GM18861 (cell line): ENCODE data around the gene BFSP1.

Source experiments
- ATAC-seq: cut with Tn5 transposase; IDR thresholded peaks from one replicate; pipeline ENCODE4 v1.9.1; 2021; ENCODE audit not compliant: unreplicated experiment

Gene BFSP1

GRCh38 chr20:17500271-17500670 is 30.9 kb downstream of the BFSP1 start:
- no peak for ATAC-seq

- ATAC-seq, result no peak
Measured at GRCh38 chr20:17499041-17499440, 32.1 kb downstream of the BFSP1 start.

- ATAC-seq, result no peak
Measured at GRCh38 chr20:17498641-17499040, 32.5 kb downstream of the BFSP1 start.

GRCh38 chr20:17497821-17498580 is 33.2 kb downstream of the BFSP1 start:
- ATAC-seq, result no peak

GRCh38 chr20:17495826-17496225 is 35.4 kb downstream of the BFSP1 start:
- no peak for ATAC-seq

- no peak for ATAC-seq
Measured at GRCh38 chr20:17494201-17494600, 37.0 kb downstream of the BFSP1 start.

- ATAC-seq, result no peak
Measured at GRCh38 chr20:17493173-17493572, 38.0 kb downstream of the BFSP1 start.

- no peak for ATAC-seq
Measured at GRCh38 chr20:17491488-17491887, 39.7 kb downstream of the BFSP1 start.

GRCh38 chr20:17491041-17491440 is 40.1 kb downstream of the BFSP1 start:
- ATAC-seq, result no peak

GRCh38 chr20:17490501-17490900 is 40.7 kb downstream of the BFSP1 start:
- ATAC-seq, result no peak

- ATAC-seq, result no peak
Measured at GRCh38 chr20:17488916-17489600, 42.1 kb downstream of the BFSP1 start.

- ATAC-seq, result no peak
Measured at GRCh38 chr20:17485017-17485416, 46.2 kb downstream of the BFSP1 start.

- no peak for ATAC-seq
Measured at GRCh38 chr20:17482536-17482935, 48.6 kb downstream of the BFSP1 start.

- no peak for ATAC-seq
Measured at GRCh38 chr20:17481661-17482060, 49.5 kb downstream of the BFSP1 start.

GRCh38 chr20:17480696-17481095 is 50.5 kb downstream of the BFSP1 start:
- ATAC-seq, result no peak

GRCh38 chr20:17479063-17479657 is 52.0 kb downstream of the BFSP1 start:
- ATAC-seq, result no peak

- no peak for ATAC-seq
Measured at GRCh38 chr20:17473659-17474058, 57.5 kb downstream of the BFSP1 start.

GRCh38 chr20:17471606-17472187 is 59.5 kb downstream of the BFSP1 start:
- ATAC-seq, result no peak

GRCh38 chr20:17470973-17471372 is 60.2 kb downstream of the BFSP1 start:
- no peak for ATAC-seq

GRCh38 chr20:17470521-17470920 is 60.7 kb downstream of the BFSP1 start:
- ATAC-seq, result no peak

- no peak for ATAC-seq
Measured at GRCh38 chr20:17469246-17470030, 61.7 kb downstream of the BFSP1 start.
